Neural cell (in vitro differentiated cells): Measurements from ENCODE around the gene PPIF. TPM values are rescaled to one million over a fixed set of nuclear protein-coding genes. Genes with fewer than 3 reads are reported as not detected.

Experiments used
- H2AFZ ChIP-seq: fragments of 200-600, 300-800 bp; sonication (generic), shearing (Covaris generic); 2 replicates; pipeline ENCODE4 v1.6.0; 2014; ENCODE audit warnings: low read depth, mild to moderate bottlenecking, antibody characterized with exemption, low read length, moderate library complexity
- H3F3A ChIP-seq: fragments of 200-600 bp; shearing (Covaris generic); 2 replicates; pipeline ENCODE4 v1.6.1; 2016; ENCODE audit warnings: mild to moderate bottlenecking, moderate library complexity, mixed read lengths, antibody characterized with exemption, low read length; ENCODE audit not compliant: insufficient read depth, poor library complexity, severe bottlenecking
- H3K27ac ChIP-seq: fragments of 200-600, 300-800 bp; sonication (generic), shearing (Covaris generic); 2 replicates; pipeline ENCODE4 v1.5.1; 2014; ENCODE audit warnings: mild to moderate bottlenecking, low read length, moderate library complexity
- H3K27me3 ChIP-seq: fragments of 300-800, 200-600 bp; sonication (generic), shearing (Covaris generic); 2 replicates; pipeline ENCODE4 v1.6.0; 2014; ENCODE audit warnings: mild to moderate bottlenecking, low read depth, low read length, moderate library complexity; ENCODE audit not compliant: insufficient read depth
- H3K36me3 ChIP-seq: fragments of 300-800, 200-600 bp; sonication (generic), shearing (Covaris generic); 2 replicates; pipeline ENCODE4 v1.5.1; 2014; ENCODE audit warnings: mild to moderate bottlenecking, antibody characterized with exemption, low read length, moderate library complexity; ENCODE audit not compliant: insufficient read depth
- H3K4me2 ChIP-seq: fragments of 300-800, 200-600 bp; sonication (generic), shearing (Covaris generic); 2 replicates; pipeline ENCODE4 v1.6.0; 2014; ENCODE audit warnings: mild to moderate bottlenecking, low read length
- H3K4me3 ChIP-seq: fragments of 300-800, 200-600 bp; sonication (generic), shearing (Covaris generic); 2 replicates; pipeline ENCODE4 v1.5.1; 2014; ENCODE audit warnings: mild to moderate bottlenecking, low read length, moderate library complexity
- H3K79me2 ChIP-seq: fragments of 200-600 bp; shearing (Covaris generic); replicated peaks from 2 replicates; pipeline ENCODE4 v1.6.0; 2014; ENCODE audit warnings: mild to moderate bottlenecking, low read length, moderate library complexity; ENCODE audit not compliant: insufficient read depth
- H3K9ac ChIP-seq: fragments of 300-800, 200-600 bp; sonication (generic), shearing (Covaris generic); 2 replicates; pipeline ENCODE4 v1.6.1; 2016; ENCODE audit warnings: mild to moderate bottlenecking, low read length, mixed read lengths
- H3K9me2 ChIP-seq: fragments of 200-600 bp; shearing (Covaris generic); 2 replicates; pipeline ENCODE4 v1.6.1; 2016; ENCODE audit warnings: mild to moderate bottlenecking, low read length, mixed read lengths; ENCODE audit not compliant: insufficient read depth
- H3K9me3 ChIP-seq: fragments of 200-600, 300-800 bp; sonication (generic), shearing (Covaris generic); 2 replicates; pipeline ENCODE4 v1.6.1; 2016; ENCODE audit warnings: mild to moderate bottlenecking, mixed run types, low read length, moderate library complexity, mixed read lengths
- H4K20me1 ChIP-seq: fragments of 200-600 bp; shearing (Covaris generic); 2 replicates; pipeline ENCODE4 v1.6.1; 2016; ENCODE audit warnings: mild to moderate bottlenecking, mixed run types; ENCODE audit not compliant: insufficient read depth
- EP300 ChIP-seq: fragments of 450-650 bp; conservative IDR thresholded peaks from 2 replicates; pipeline ENCODE4 v1.6.1; 2014; ENCODE audit warnings: antibody characterized with exemption, mild to moderate bottlenecking, moderate library complexity; ENCODE audit not compliant: poor library complexity, severe bottlenecking
- EZH2 ChIP-seq: fragments of 200-600, 300-800 bp; shearing (Covaris generic), sonication (generic); IDR thresholded peaks from 2 replicates; pipeline ENCODE4 v1.6.1; 2014; ENCODE audit warnings: antibody characterized with exemption, low read length, borderline replicate concordance, mild to moderate bottlenecking; ENCODE audit not compliant: insufficient read depth, poor library complexity, severe bottlenecking
- MXI1 ChIP-seq: fragments of 450-650 bp; conservative IDR thresholded peaks from 2 replicates; pipeline ENCODE4 v1.6.1; 2014; ENCODE audit warnings: antibody characterized with exemption, mild to moderate bottlenecking; ENCODE audit not compliant: poor library complexity, severe bottlenecking
- POLR2AphosphoS5 ChIP-seq: IDR thresholded peaks from 2 replicates; pipeline ENCODE4 v1.6.1; 2012
- RAD21 ChIP-seq: fragments of 450-650 bp; conservative IDR thresholded peaks from 2 replicates; pipeline ENCODE4 v1.6.1; 2014; ENCODE audit warnings: antibody characterized with exemption, mild to moderate bottlenecking, moderate library complexity
- SMC3 ChIP-seq: fragments of 450-650 bp; conservative IDR thresholded peaks from 2 replicates; pipeline ENCODE4 v1.6.1; 2014; ENCODE audit warnings: antibody characterized with exemption, mild to moderate bottlenecking, moderate library complexity; ENCODE audit not compliant: poor library complexity
- TAF1 ChIP-seq: IDR thresholded peaks from 2 replicates; pipeline ENCODE4 v1.6.1; 2012; ENCODE audit warnings: low read depth
- polyA plus RNA-seq: library from polyadenylated mRNA; depleted of rRNA; stranded (reverse); fragments of >200 nt; gene quantifications from 2 replicates; pipeline ENCODE4 v1.2.3, GENCODE V29; 2014
- TF ChIP-seq, protein P1 (sequence below): fragments of 450-650 bp; IDR thresholded peaks from 2 replicates; pipeline ENCODE4 v1.5.1; 2014; ENCODE audit warnings: antibody characterized with exemption, mild to moderate bottlenecking, moderate library complexity; ENCODE audit not compliant: poor library complexity, severe bottlenecking
- TF ChIP-seq, protein P2 (sequence below): IDR thresholded peaks from 2 replicates; pipeline ENCODE4 v1.6.1; 2012; ENCODE audit warnings: borderline replicate concordance

The PPIF gene
- polyA plus RNA-seq, 1 donor from 2014 or later = 13.6 TPM

DNA sequence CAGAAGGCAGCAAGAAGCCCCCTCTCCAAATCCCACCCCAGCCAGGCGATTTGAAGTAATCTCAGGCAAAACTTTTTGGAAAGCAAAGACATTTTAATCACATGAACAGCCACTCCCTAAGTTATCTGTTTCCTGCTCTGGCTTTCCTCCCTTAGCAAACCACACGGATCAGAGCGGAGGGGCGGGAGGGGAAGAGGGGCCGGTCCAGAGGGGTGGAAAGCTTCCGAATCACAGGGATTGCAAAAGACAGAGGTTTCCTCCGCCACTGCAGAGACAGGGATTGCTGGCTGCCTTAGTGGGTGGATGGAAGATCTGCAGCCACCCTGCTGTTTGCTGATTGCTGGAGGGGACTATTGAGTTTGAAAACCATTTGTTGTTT lies 57.0 kb downstream of the PPIF start:
- no peak overlapping the region for H3K4me2 ChIP-seq
- H3K27me3 ChIP-seq = no peaks in the 10 kb centered on the region
- TF ChIP-seq SMC3 (no peak), MXI1 (no peak), TAF1 (no peak), POLR2AphosphoS5 (no peak), EZH2 (no peak), EP300 (no peak), RAD21 (no peak)
- TF ChIP-seq, protein P1, sequence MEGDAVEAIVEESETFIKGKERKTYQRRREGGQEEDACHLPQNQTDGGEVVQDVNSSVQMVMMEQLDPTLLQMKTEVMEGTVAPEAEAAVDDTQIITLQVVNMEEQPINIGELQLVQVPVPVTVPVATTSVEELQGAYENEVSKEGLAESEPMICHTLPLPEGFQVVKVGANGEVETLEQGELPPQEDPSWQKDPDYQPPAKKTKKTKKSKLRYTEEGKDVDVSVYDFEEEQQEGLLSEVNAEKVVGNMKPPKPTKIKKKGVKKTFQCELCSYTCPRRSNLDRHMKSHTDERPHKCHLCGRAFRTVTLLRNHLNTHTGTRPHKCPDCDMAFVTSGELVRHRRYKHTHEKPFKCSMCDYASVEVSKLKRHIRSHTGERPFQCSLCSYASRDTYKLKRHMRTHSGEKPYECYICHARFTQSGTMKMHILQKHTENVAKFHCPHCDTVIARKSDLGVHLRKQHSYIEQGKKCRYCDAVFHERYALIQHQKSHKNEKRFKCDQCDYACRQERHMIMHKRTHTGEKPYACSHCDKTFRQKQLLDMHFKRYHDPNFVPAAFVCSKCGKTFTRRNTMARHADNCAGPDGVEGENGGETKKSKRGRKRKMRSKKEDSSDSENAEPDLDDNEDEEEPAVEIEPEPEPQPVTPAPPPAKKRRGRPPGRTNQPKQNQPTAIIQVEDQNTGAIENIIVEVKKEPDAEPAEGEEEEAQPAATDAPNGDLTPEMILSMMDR = no peak
- TF ChIP-seq, protein P2, sequence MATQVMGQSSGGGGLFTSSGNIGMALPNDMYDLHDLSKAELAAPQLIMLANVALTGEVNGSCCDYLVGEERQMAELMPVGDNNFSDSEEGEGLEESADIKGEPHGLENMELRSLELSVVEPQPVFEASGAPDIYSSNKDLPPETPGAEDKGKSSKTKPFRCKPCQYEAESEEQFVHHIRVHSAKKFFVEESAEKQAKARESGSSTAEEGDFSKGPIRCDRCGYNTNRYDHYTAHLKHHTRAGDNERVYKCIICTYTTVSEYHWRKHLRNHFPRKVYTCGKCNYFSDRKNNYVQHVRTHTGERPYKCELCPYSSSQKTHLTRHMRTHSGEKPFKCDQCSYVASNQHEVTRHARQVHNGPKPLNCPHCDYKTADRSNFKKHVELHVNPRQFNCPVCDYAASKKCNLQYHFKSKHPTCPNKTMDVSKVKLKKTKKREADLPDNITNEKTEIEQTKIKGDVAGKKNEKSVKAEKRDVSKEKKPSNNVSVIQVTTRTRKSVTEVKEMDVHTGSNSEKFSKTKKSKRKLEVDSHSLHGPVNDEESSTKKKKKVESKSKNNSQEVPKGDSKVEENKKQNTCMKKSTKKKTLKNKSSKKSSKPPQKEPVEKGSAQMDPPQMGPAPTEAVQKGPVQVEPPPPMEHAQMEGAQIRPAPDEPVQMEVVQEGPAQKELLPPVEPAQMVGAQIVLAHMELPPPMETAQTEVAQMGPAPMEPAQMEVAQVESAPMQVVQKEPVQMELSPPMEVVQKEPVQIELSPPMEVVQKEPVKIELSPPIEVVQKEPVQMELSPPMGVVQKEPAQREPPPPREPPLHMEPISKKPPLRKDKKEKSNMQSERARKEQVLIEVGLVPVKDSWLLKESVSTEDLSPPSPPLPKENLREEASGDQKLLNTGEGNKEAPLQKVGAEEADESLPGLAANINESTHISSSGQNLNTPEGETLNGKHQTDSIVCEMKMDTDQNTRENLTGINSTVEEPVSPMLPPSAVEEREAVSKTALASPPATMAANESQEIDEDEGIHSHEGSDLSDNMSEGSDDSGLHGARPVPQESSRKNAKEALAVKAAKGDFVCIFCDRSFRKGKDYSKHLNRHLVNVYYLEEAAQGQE = no peak
- no peaks in the 10 kb centered on the region for H3K36me3 ChIP-seq
- H3K9me2 ChIP-seq = no peaks in the 10 kb centered on the region
- no peak overlapping the region for H3K27ac ChIP-seq
- no peaks in the 10 kb centered on the region for H4K20me1 ChIP-seq
- no peaks in the 10 kb centered on the region for H3F3A ChIP-seq
- no peak overlapping the region for H2AFZ ChIP-seq
- no peak overlapping the region for H3K4me3 ChIP-seq
- H3K79me2 ChIP-seq = no peaks in the 10 kb centered on the region
- H3K9ac ChIP-seq = no peak overlapping the region
- no peaks in the 10 kb centered on the region for H3K9me3 ChIP-seq

DNA sequence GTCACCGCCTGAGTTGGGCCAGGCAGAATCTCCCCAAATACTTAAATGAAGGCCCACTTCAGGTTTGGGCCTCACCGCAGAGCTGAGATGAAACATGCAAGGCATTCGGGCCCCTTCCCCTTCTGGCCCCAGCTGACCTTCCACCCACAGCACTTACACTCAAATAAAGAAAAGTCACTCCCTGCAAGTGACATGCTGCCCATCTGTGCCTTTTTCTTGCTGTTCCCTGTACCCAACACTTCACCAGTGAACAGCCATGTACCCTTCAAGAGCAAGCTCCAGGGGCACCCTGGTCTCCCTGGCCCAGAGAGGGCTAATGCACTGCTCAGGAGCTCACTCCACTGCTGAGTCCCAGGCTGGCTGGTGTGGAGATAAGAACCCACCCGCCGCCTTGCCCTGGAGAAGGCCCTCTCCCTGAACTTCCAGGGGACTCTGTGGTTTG lies 57.4 kb downstream of the PPIF start:
- Histone ChIP-seq H3K36me3 (no peaks in the 10 kb centered on the region), H3K27me3 (no peaks in the 10 kb centered on the region), H4K20me1 (no peaks in the 10 kb centered on the region), H3K9me3 (no peaks in the 10 kb centered on the region), H2AFZ (no peak overlapping the region), H3K9me2 (no peaks in the 10 kb centered on the region), H3K27ac (no peak overlapping the region), H3K4me2 (no peak overlapping the region), H3K4me3 (no peak overlapping the region), H3K79me2 (no peaks in the 10 kb centered on the region), H3F3A (no peaks in the 10 kb centered on the region), H3K9ac (no peak overlapping the region)
- TF ChIP-seq, protein P1 = no peak
- TF ChIP-seq POLR2AphosphoS5 = no peak
- TF ChIP-seq RAD21 = no peak
- TF ChIP-seq EZH2 = no peak
- no peak for TF ChIP-seq SMC3
- TF ChIP-seq TAF1 = no peak
- TF ChIP-seq, protein P2 = no peak
- TF ChIP-seq EP300 = no peak
- TF ChIP-seq MXI1 = no peak
